ENCODE data around the gene CTIF.
"Not testable (repeated sequence)": the region's sequence is repeated elsewhere in the genome, so short reads cannot be mapped to it uniquely, and the experiment has no call there.

CTIF gene

GRCh38 chr18:48805826-48806535, 267.1 kb downstream of the CTIF start:
- no peak for DNase-seq (ENCODE audit: low read depth)

- no peak for DNase-seq (ENCODE audit: low read depth)
Measured at GRCh38 chr18:48806551-48807261, 267.9 kb downstream of the CTIF start.

GRCh38 chr18:48808476-48808875, 269.6 kb downstream of the CTIF start:
- DNase-seq (ENCODE audit: low read depth): no peak

GRCh38 chr18:48809365-48809764, 270.5 kb downstream of the CTIF start:
- no peak for DNase-seq (ENCODE audit: low read depth)

- DNase-seq (ENCODE audit: low read depth): no peak
Measured at GRCh38 chr18:48810805-48811204, 272.0 kb downstream of the CTIF start.

- DNase-seq (ENCODE audit: low read depth): no peak
Measured at GRCh38 chr18:48811401-48811800, 272.6 kb downstream of the CTIF start.

GRCh38 chr18:48811977-48812451, 273.2 kb downstream of the CTIF start:
- not testable (repeated sequence) for DNase-seq (ENCODE audit: low read depth)

GRCh38 chr18:48813321-48813720, 274.5 kb downstream of the CTIF start:
- no peak for DNase-seq (ENCODE audit: low read depth)

- DNase-seq (ENCODE audit: low read depth): no peak
Measured at GRCh38 chr18:48813833-48814489, 275.1 kb downstream of the CTIF start.

GRCh38 chr18:48814490-48815178, 275.8 kb downstream of the CTIF start:
- DNase-seq (ENCODE audit: low read depth): no peak

- no peak for DNase-seq (ENCODE audit: low read depth)
Measured at GRCh38 chr18:48815179-48815515, 276.3 kb downstream of the CTIF start.

- DNase-seq (ENCODE audit: low read depth): no peak
Measured at GRCh38 chr18:48815581-48816324, 276.9 kb downstream of the CTIF start.

GRCh38 chr18:48816554-48816953, 277.7 kb downstream of the CTIF start:
- no peak for DNase-seq (ENCODE audit: low read depth)

- no peak for DNase-seq (ENCODE audit: low read depth)
Measured at GRCh38 chr18:48817021-48817461, 278.2 kb downstream of the CTIF start.

- no peak for DNase-seq (ENCODE audit: low read depth)
Measured at GRCh38 chr18:48818329-48819254, 279.8 kb downstream of the CTIF start.

- DNase-seq (ENCODE audit: low read depth): no peak
Measured at GRCh38 chr18:48819276-48819675, 280.4 kb downstream of the CTIF start.

- no peak for DNase-seq (ENCODE audit: low read depth)
Measured at GRCh38 chr18:48819781-48820482, 281.1 kb downstream of the CTIF start.

- DNase-seq (ENCODE audit: low read depth): no peak
Measured at GRCh38 chr18:48820483-48821250, 281.8 kb downstream of the CTIF start.

- no peak for DNase-seq (ENCODE audit: low read depth)
Measured at GRCh38 chr18:48821251-48821590, 282.4 kb downstream of the CTIF start.

Data from stimulated activated CD8-positive, alpha-beta memory T cell treated with anti-CD3 and anti-CD28 coated beads, Interleukin-15, amount 100 ng/mL, for 24 hours (primary cell).